Peyer's patch (tissue), 4 donors: ENCODE results near the gene PRR16.

Experiments used
- POLR2A ChIP-seq, 2 donors: fragments of 450-650 bp; IDR thresholded peaks; one replicate each; pipeline ENCODE4 v1.5.1; 2017; ENCODE audit warnings: antibody characterized with exemption in 2 of 2, mild to moderate bottlenecking in 2 of 2, moderate library complexity in 2 of 2
- TF ChIP-seq, protein P1 (sequence below), 6 experiments: fragments of 450-650 bp in 4 of 6; fragments of 200-600 bp in 2 of 6; sonication (generic) in 1 of 6; IDR thresholded peaks; one replicate each; pipeline ENCODE4 v1.5.1; 2017 to 2019; ENCODE audit warnings: antibody characterized with exemption in 6 of 6, mild to moderate bottlenecking in 3 of 6, moderate library complexity in 1 of 6

DNA sequence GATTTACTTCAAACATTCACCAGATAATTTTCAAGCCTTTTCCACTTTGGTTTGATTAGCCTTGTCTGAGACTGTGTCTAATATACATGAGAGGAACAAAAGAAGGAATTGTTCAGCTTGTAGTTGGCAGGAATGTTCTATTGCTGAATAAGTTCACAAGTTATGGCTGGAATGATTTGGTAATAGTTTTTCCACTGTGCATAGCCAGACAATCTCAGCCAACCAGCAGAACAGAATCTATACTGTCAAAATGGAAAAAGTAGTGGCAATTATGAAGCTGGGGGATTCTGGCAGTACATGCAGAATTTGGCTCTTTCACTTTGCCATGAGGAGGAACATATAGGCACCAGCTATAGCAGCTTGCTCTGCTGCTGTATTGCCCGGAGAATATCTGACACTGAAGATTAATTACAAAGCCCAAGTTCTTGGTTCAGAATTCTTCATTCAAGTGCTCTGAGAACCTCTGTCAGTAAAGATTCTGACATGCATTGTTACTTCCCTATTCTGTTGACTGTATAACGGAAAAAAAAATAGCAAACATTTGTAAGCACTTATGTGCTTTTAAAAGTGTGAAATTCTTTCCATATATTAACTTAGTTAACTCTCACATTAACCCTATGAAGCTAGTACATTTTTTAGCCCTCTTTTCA lies 150.6 kb downstream of the PRR16 start:
- TF ChIP-seq, protein P1, sequence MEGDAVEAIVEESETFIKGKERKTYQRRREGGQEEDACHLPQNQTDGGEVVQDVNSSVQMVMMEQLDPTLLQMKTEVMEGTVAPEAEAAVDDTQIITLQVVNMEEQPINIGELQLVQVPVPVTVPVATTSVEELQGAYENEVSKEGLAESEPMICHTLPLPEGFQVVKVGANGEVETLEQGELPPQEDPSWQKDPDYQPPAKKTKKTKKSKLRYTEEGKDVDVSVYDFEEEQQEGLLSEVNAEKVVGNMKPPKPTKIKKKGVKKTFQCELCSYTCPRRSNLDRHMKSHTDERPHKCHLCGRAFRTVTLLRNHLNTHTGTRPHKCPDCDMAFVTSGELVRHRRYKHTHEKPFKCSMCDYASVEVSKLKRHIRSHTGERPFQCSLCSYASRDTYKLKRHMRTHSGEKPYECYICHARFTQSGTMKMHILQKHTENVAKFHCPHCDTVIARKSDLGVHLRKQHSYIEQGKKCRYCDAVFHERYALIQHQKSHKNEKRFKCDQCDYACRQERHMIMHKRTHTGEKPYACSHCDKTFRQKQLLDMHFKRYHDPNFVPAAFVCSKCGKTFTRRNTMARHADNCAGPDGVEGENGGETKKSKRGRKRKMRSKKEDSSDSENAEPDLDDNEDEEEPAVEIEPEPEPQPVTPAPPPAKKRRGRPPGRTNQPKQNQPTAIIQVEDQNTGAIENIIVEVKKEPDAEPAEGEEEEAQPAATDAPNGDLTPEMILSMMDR (IDR thresholded peaks at IDR 0.05): no peak
- TF ChIP-seq POLR2A (IDR thresholded peaks at IDR 0.05): no peak
